ENCODE results near the gene STX2. TPM values are rescaled to one million over a fixed set of nuclear protein-coding genes. Genes with fewer than 3 reads are reported as not detected.

STX2 gene
- total RNA-seq, 4 donors from 2014 or later = 2.9 to 14.7 (median 4.7) TPM

DNA sequence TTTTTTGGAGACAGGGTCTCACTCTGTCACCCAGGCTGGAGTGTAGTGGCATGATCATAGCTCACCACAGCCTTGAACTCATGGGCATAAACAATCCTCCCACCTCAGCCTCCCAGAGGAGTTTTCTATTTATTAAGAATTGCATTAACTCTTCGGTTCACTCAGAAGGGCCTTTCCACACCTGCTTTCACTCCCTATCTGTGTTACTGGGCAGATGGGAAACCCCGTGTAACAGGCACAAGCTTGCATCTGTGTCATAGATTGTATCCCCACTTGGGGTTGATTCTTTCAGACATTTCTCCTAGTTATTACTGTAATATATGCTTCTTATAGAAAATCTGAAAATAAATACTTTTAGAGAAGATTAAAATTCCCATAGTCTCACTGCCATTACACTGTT is 38.7 kb downstream of the STX2 start:
- DNase-seq (ENCODE audit: low spot score in 2 of 2) = no peak
- WGBS, 2 donors = 70 to 74% methylated on average over 2 of the region's 2 CpGs
- intact Hi-C loops (cut with DNase I; ENCODE audit: low total_unique reads) = no loop called here
- no peak for TF ChIP-seq POLR2A (IDR thresholded peaks at IDR 0.05)
- TF ChIP-seq, protein P1, sequence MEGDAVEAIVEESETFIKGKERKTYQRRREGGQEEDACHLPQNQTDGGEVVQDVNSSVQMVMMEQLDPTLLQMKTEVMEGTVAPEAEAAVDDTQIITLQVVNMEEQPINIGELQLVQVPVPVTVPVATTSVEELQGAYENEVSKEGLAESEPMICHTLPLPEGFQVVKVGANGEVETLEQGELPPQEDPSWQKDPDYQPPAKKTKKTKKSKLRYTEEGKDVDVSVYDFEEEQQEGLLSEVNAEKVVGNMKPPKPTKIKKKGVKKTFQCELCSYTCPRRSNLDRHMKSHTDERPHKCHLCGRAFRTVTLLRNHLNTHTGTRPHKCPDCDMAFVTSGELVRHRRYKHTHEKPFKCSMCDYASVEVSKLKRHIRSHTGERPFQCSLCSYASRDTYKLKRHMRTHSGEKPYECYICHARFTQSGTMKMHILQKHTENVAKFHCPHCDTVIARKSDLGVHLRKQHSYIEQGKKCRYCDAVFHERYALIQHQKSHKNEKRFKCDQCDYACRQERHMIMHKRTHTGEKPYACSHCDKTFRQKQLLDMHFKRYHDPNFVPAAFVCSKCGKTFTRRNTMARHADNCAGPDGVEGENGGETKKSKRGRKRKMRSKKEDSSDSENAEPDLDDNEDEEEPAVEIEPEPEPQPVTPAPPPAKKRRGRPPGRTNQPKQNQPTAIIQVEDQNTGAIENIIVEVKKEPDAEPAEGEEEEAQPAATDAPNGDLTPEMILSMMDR (IDR thresholded peaks at IDR 0.05) = no peak
- no peak overlapping the region for H3K4me3 ChIP-seq (ENCODE audit: low read depth, poor library complexity, severe bottlenecking)

DNA sequence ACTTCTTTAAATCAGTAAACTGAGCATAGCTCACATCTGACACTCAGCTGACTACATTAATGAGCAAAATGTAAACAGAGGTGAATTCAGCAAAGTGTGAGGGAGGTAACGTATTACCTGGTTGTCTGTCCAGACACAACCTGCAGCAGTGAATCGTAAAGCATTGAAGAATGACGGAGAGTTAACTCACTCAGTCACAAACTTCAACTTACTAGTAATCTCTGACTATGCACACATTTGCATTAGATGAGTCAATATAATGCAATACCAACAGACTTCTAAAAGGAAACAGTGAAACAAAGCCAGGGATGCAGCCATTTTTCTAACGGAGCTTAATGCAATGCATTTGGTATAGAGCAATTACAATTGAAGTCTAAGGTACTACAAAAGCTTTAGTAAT is 40.0 kb downstream of the STX2 start:
- DNase-seq (ENCODE audit: low spot score in 2 of 2) = no peak
- intact Hi-C loops (cut with DNase I; ENCODE audit: low total_unique reads) = no loop called here
- 69 to 84% methylated on average over 4 of the region's 4 CpGs for WGBS, 2 donors
- no peak overlapping the region for H3K4me3 ChIP-seq (ENCODE audit: low read depth, poor library complexity, severe bottlenecking)
- TF ChIP-seq, protein P1 (IDR thresholded peaks at IDR 0.05) = no peak
- no peak for TF ChIP-seq POLR2A (IDR thresholded peaks at IDR 0.05)

GRCh38 chr12:130796985-130797686 is 41.9 kb downstream of the STX2 start:
- TF ChIP-seq, protein P1 (IDR thresholded peaks at IDR 0.05) = no peak
- no peak for TF ChIP-seq POLR2A (IDR thresholded peaks at IDR 0.05)
- no peak overlapping the region for H3K4me3 ChIP-seq (ENCODE audit: low read depth, poor library complexity, severe bottlenecking)
- WGBS, 2 donors = 58 to 66% methylated on average over 19 of the region's 19 CpGs
- DNase-seq (ENCODE audit: low spot score in 2 of 2) = no peak
- intact Hi-C loops (cut with DNase I; ENCODE audit: low total_unique reads) = no loop called here

- 47 to 56% methylated on average over 6 of the region's 6 CpGs for WGBS, 2 donors
- no peak for DNase-seq (ENCODE audit: low spot score in 2 of 2)
- TF ChIP-seq, protein P1 (IDR thresholded peaks at IDR 0.05) = no peak
- no peak for TF ChIP-seq POLR2A (IDR thresholded peaks at IDR 0.05)
- intact Hi-C loops (cut with DNase I; ENCODE audit: low total_unique reads) = no loop called here
- H3K4me3 ChIP-seq (ENCODE audit: low read depth, poor library complexity, severe bottlenecking) = no peak overlapping the region
Observed at GRCh38 chr12:130795906-130796305, 43.1 kb downstream of the STX2 start.

GRCh38 chr12:130793554-130793849 is 45.5 kb downstream of the STX2 start:
- 70 to 77% methylated on average over 3 of the region's 3 CpGs for whole genome bisulfite sequencing, 2 donors
- intact Hi-C loops (cut with DNase I; ENCODE audit: low total_unique reads) = no loop called here
- no peak for DNase-seq (ENCODE audit: low spot score in 2 of 2)
- no peak overlapping the region for H3K4me3 ChIP-seq (ENCODE audit: low read depth, poor library complexity, severe bottlenecking)
- TF ChIP-seq, protein P1 (IDR thresholded peaks at IDR 0.05) = no peak
- TF ChIP-seq POLR2A (IDR thresholded peaks at IDR 0.05) = no peak

Measured in lower leg skin (tissue), 4 donors.